Left lung (tissue), 14 donors: ENCODE data around the gene IFITM10. TPM values are rescaled to one million over a fixed set of nuclear protein-coding genes. Genes with fewer than 3 reads are reported as not detected.

Source experiments
- ATAC-seq: fragments of 200-7000 bp; cut with Tn5 transposase; one replicate; pipeline ENCODE4 v1.9.1; 2020; ENCODE audit warnings: moderate library complexity
- DNase-seq, 4 donors: peaks; one replicate each; pipeline ENCODE4 v3.0.0-alpha.2; 2013 to 2020
- H3K27ac ChIP-seq, 2 donors: fragments of 200-600 bp; sonication (generic) in 1 of 2; one replicate each; pipeline versions ENCODE4 v1.5.0 to v1.8.0; 2020 to 2021
- H3K27me3 ChIP-seq, 2 donors: fragments of 200-600 bp; sonication (generic) in 1 of 2; one replicate each; pipeline versions ENCODE4 v1.5.0 to v1.8.0; 2020 to 2021
- H3K36me3 ChIP-seq, 2 donors: fragments of 200-600 bp; sonication (generic) in 1 of 2; one replicate each; pipeline versions ENCODE4 v1.5.0 to v1.8.0; 2020 to 2021
- H3K4me1 ChIP-seq, 2 donors: fragments of 200-600 bp; one replicate each; pipeline ENCODE4 v1.8.0; 2021
- H3K4me3 ChIP-seq, 2 donors: fragments of 200-600 bp; sonication (generic) in 1 of 2; one replicate each; pipeline versions ENCODE4 v1.5.0 to v1.8.0; 2020 to 2021; ENCODE audit warnings: mild to moderate bottlenecking in 1 of 2
- H3K9me3 ChIP-seq, 2 donors: fragments of 200-600 bp; sonication (generic) in 1 of 2; one replicate each; pipeline versions ENCODE4 v1.5.0 to v1.8.0; 2020 to 2021
- CTCF ChIP-seq, 2 donors: fragments of 200-600 bp; sonication (generic) in 1 of 2; IDR thresholded peaks; one replicate each; pipeline versions ENCODE4 v1.5.0 to v1.8.0; 2021; ENCODE audit warnings: antibody characterized with exemption in 2 of 2
- intact Hi-C, 2 donors: fragments of 100-400 bp; cut with DNase I; formaldehyde crosslinking; loops; one replicate each; pipeline versions ENCODE4 v1.11.2 to v1.14.2; 2022
- long read RNA-seq, 12 donors: library from polyadenylated mRNA in 2 of 12; unstranded in 2 of 12; transcript quantifications; one replicate each; pipeline ENCODE4 v2.0.0 and lab custom pipeline, GENCODE V29; 2019 to 2026
- polyA plus RNA-seq, 6 donors: library from polyadenylated mRNA; unstranded; fragments of 120-200 nt; gene quantifications; one replicate each; pipeline ENCODE4 v1.2.1, GENCODE V29; 2013; ENCODE audit not compliant: insufficient read length in 6 of 6
- total RNA-seq, 2 donors: library from RNA; stranded (reverse); fragmentation: NEBNext Ultra II Directional; extraction: Animal tissue kit (Norgen Biotek cat#: 25700); gene quantifications; one replicate each; pipeline ENCODE4 v1.2.1, GENCODE V29; 2021
- donor health status: DM: no; HTN: yes; CAD: no.
- donor health status: DM: no; HTN: no; CAD: no.

The IFITM10 gene
- total RNA-seq (10 to 100 TPM in 1 of 2 donors, 1 to 10 TPM in 1; 3.4 to 16.5 TPM), polyA plus RNA-seq (under 1 TPM in 5 of 6 donors, not detected in 1; 0.07 to 0.24 (median 0.11) TPM)
- long read RNA-seq, donor 1: 0 reads
- long read RNA-seq, donor 2: 0 reads
- long read RNA-seq, donor 3: 0 reads
- long read RNA-seq, donor 4: 0 reads
- long read RNA-seq, donor 5: 0 reads
- long read RNA-seq, donor 6: 0 reads
- long read RNA-seq, donor 7: 0 reads
- long read RNA-seq, donor 8: 0 reads
- long read RNA-seq, donor 9: 0 reads
- long read RNA-seq, donor 10, partial matches to known transcripts: 1 of 1 reads
- long read RNA-seq, donor 10, other reads (novel, unspliced or antisense): 0 of 1 reads
- long read RNA-seq, donor 11, partial matches to known transcripts: 17 of 17 reads
- long read RNA-seq, donor 11, other reads (novel, unspliced or antisense): 0 of 17 reads
- long read RNA-seq, donor 12: 0 reads

DNA sequence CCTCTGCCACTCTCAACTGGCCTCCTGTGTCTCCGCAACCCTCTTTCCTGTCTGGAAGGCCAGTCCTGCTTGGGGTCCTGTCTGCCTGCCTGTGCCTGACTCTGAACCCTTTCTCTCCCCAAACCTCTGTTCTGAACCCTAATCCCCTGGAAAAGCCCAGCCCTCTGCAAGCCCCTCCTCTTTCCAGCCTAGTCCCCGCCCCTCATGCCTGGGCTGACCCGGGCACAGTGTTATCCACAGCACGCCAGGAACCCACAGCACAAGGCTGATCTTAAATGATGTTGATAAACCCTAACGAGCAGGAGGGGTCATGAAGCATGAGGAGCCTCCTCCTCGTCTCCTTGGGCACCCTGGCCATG is at the start of gene IFITM10:
TSS of gene IFITM10 (minus strand) at position 115 of the 359 bp plus-strand sequence. CDS start 153 bp downstream, outside the sequence.
- H3K9me3 ChIP-seq: no peaks in the 10 kb centered on the region
- peak; percentile 35 for ATAC-seq
- TF ChIP-seq CTCF (IDR thresholded peaks at IDR 0.05): no peak
- H3K4me3 ChIP-seq: no peak within 1 kb of the TSS
- peak in 2 of 4 donors; percentile 54 to 79 for DNase-seq
- H3K27me3 ChIP-seq: peaks cover 14 to 39% of the 10 kb centered on the region in 2 donors
- H3K4me1 ChIP-seq: peaks cover 0 to 75% of the 10 kb centered on the region in 2 donors
- intact Hi-C loops: no loop called here
- peaks cover 0 to 71% of the 10 kb centered on the region in 2 donors for H3K36me3 ChIP-seq
- H3K27ac ChIP-seq: peak within 1 kb of the TSS in 1 of 2 donors; percentile 48

GRCh38 chr11:1797391-1798125 is 47.2 kb upstream of the IFITM10 start:
- ATAC-seq: no peak
- Histone ChIP-seq H3K27me3 (peaks cover 0 to 56% of the 10 kb centered on the region in 2 donors), H3K9me3 (no peaks in the 10 kb centered on the region), H3K36me3 (no peaks in the 10 kb centered on the region), H3K4me3 (no peak overlapping the region), H3K27ac (no peak overlapping the region), H3K4me1 (peaks cover 0 to 3% of the 10 kb centered on the region in 2 donors)
- no peak for DNase-seq
- TF ChIP-seq CTCF (IDR thresholded peaks at IDR 0.05): no peak
- intact Hi-C loops: no loop called here

DNA sequence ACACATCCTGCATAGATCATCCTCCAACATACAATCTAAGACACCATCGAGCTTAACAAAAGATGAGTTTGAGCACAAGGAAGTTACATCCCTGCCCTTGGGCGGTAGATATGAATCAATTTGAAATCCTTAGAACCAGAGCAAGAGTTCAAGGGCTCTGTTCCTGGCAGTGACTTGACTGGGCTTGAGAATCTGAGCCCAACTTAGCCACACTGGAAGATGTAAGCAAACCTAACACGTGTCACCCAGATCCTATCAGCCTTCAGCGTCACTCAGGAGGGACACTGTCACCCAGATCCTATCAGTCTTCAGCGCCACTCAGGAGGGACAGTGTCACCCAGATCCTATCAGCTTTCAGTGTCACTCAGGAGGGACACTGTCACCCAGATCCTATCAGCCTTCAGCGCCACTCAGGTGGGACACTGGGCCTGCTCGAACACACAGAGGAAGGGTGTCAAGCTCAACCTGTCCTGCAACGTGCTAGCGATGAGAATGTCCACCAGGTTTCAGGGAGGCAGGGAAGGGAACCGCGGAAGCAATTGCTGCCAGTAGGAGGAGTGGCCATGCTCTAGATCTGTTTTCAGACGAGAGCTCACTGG is 46.1 kb upstream of the IFITM10 start:
- Histone ChIP-seq H3K36me3 (no peaks in the 10 kb centered on the region), H3K27me3 (peaks cover 0 to 55% of the 10 kb centered on the region in 2 donors), H3K4me1 (peaks cover 0 to 7% of the 10 kb centered on the region in 2 donors), H3K9me3 (no peaks in the 10 kb centered on the region), H3K4me3 (no peak overlapping the region), H3K27ac (no peak overlapping the region)
- TF ChIP-seq CTCF (IDR thresholded peaks at IDR 0.05): no peak
- ATAC-seq (no peak), DNase-seq (no peak)
- intact Hi-C loops: no loop called here

DNA sequence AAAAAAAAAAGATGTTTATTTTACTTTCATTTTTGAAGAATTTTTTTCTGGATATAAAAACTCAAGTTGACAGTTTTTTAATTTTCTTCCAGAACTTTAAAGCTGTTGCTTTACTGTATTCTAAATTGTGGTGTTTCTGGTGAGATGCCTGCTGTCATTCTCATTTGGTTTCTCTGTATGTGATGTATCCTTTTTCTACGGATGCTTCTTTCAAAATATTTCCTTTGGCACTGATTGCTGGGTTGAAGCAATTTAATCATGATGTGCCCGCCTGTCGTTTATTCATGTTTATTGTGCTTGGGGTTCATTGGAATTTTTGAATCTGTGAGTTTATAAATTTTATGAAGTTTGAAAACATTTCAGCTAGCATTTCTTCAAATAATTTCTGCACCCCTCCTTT is 42.7 kb upstream of the IFITM10 start:
- TF ChIP-seq CTCF (IDR thresholded peaks at IDR 0.05): no peak
- no peaks in the 10 kb centered on the region for H3K9me3 ChIP-seq
- no peaks in the 10 kb centered on the region for H3K36me3 ChIP-seq
- intact Hi-C loops: no loop called here
- no peak overlapping the region for H3K4me3 ChIP-seq
- no peak for DNase-seq
- no peak for ATAC-seq
- H3K27ac ChIP-seq: peak overlapping the region in 1 of 2 donors; percentile 50
- peaks cover 0 to 35% of the 10 kb centered on the region in 2 donors for H3K27me3 ChIP-seq
- peaks cover 0 to 7% of the 10 kb centered on the region in 2 donors for H3K4me1 ChIP-seq
